Fibroblast of pulmonary artery (primary cell): Measurements from ENCODE around the gene PRRG4.

Experiments
- DNase-seq: peaks from one replicate; pipeline ENCODE4 v3.0.0-alpha.2; 2010; ENCODE audit warnings: low read depth
- H3K4me3 ChIP-seq: replicated peaks from 2 replicates; pipeline ENCODE4 v1.5.1; 2011; ENCODE audit warnings: low read depth, mild to moderate bottlenecking, control low read depth, low read length, moderate library complexity
- CTCF ChIP-seq: IDR thresholded peaks from 2 replicates; pipeline ENCODE4 v1.5.1; 2011; ENCODE audit warnings: mild to moderate bottlenecking, control low read depth, low read length, inconsistent platforms; ENCODE audit errors: missing control alignments

Gene PRRG4

GRCh38 chr11:32894921-32895320 lies 65.2 kb downstream of the PRRG4 start:
- TF ChIP-seq CTCF: no peak
- H3K4me3 ChIP-seq: peak overlapping the region; percentile 86

GRCh38 chr11:32895471-32895870 lies 65.7 kb downstream of the PRRG4 start:
- no peak for DNase-seq
- no peak overlapping the region for H3K4me3 ChIP-seq
- TF ChIP-seq CTCF: no peak

More at GRCh38 chr11:32894921-32895320, 65.2 kb downstream of the PRRG4 start:
- DNase-seq: no peak

- no peak overlapping the region for H3K4me3 ChIP-seq
- DNase-seq: no peak
- TF ChIP-seq CTCF: no peak
Observed at GRCh38 chr11:32897103-32897502, 67.4 kb downstream of the PRRG4 start.

- DNase-seq: no peak
- no peak for TF ChIP-seq CTCF
- no peak overlapping the region for H3K4me3 ChIP-seq
Observed at GRCh38 chr11:32899438-32899837, 69.7 kb downstream of the PRRG4 start.

GRCh38 chr11:32902089-32902665 lies 72.5 kb downstream of the PRRG4 start:
- DNase-seq: no peak
- no peak overlapping the region for H3K4me3 ChIP-seq
- TF ChIP-seq CTCF: no peak

- TF ChIP-seq CTCF: no peak
- DNase-seq: no peak
- H3K4me3 ChIP-seq: no peak overlapping the region
Observed at GRCh38 chr11:32905028-32905667, 75.4 kb downstream of the PRRG4 start.
